ENCODE data around the gene ATXN2.

The ATXN2 gene

GRCh38 chr12:111413442-111414086 is 185.6 kb downstream of the ATXN2 start:
- Histone ChIP-seq H3K36me3 (peaks cover 4% of the 10 kb centered on the region), H3K4me3 (ENCODE audit: low read depth, low read length) (no peak overlapping the region)
- DNase-seq, result no peak

GRCh38 chr12:111412830-111413441 is 186.2 kb downstream of the ATXN2 start:
- Histone ChIP-seq H3K4me1 (peaks cover 29% of the 10 kb centered on the region), H3K27me3 (no peaks in the 10 kb centered on the region), H3K9me3 (no peaks in the 10 kb centered on the region), H3K4me3 (ENCODE audit: low read depth, low read length) (no peak overlapping the region), H3K36me3 (peaks cover 4% of the 10 kb centered on the region)
- TF ChIP-seq CTCF (IDR thresholded peaks at IDR 0.05; ENCODE audit: low read depth, low read length), result no peak
- DNase-seq, result no peak

More at GRCh38 chr12:111413442-111414086, 185.6 kb downstream of the ATXN2 start:
- H3K9me3 ChIP-seq, result no peaks in the 10 kb centered on the region
- H3K4me1 ChIP-seq, result peaks cover 29% of the 10 kb centered on the region
- H3K27me3 ChIP-seq, result no peaks in the 10 kb centered on the region
- no peak for TF ChIP-seq CTCF (IDR thresholded peaks at IDR 0.05; ENCODE audit: low read depth, low read length)

GRCh38 chr12:111412007-111412829 is 186.9 kb downstream of the ATXN2 start:
- peaks cover 29% of the 10 kb centered on the region for H3K4me1 ChIP-seq
- no peaks in the 10 kb centered on the region for H3K27me3 ChIP-seq
- no peak overlapping the region for H3K4me3 ChIP-seq (ENCODE audit: low read depth, low read length)
- no peaks in the 10 kb centered on the region; the same call in 1 of the 2 replicates for H3K36me3 ChIP-seq
- no peak for DNase-seq
- H3K9me3 ChIP-seq, result no peaks in the 10 kb centered on the region
- no peak for TF ChIP-seq CTCF (IDR thresholded peaks at IDR 0.05; ENCODE audit: low read depth, low read length)

GRCh38 chr12:111411185-111411764 is 187.8 kb downstream of the ATXN2 start:
- no peak for DNase-seq
- TF ChIP-seq CTCF (IDR thresholded peaks at IDR 0.05; ENCODE audit: low read depth, low read length), result no peak
- Histone ChIP-seq H3K4me3 (ENCODE audit: low read depth, low read length) (no peak overlapping the region), H3K36me3 (no peaks in the 10 kb centered on the region; the same call in 1 of the 2 replicates), H3K9me3 (no peaks in the 10 kb centered on the region), H3K27me3 (no peaks in the 10 kb centered on the region), H3K4me1 (peaks cover 29% of the 10 kb centered on the region)

- Histone ChIP-seq H3K36me3 (no peaks in the 10 kb centered on the region; the same call in 1 of the 2 replicates), H3K27me3 (no peaks in the 10 kb centered on the region), H3K4me3 (ENCODE audit: low read depth, low read length) (peak overlapping the region; percentile 38; the same call in 1 of the 2 replicates), H3K4me1 (peaks cover 29% of the 10 kb centered on the region), H3K9me3 (no peaks in the 10 kb centered on the region)
- no peak for TF ChIP-seq CTCF (IDR thresholded peaks at IDR 0.05; ENCODE audit: low read depth, low read length)
- no peak for DNase-seq
Observed at GRCh38 chr12:111410431-111411184, 188.5 kb downstream of the ATXN2 start.

Measured in BE2C (cell line).